ENCODE results near the gene RBM26. TPM values are rescaled to one million over a fixed set of nuclear protein-coding genes. Genes with fewer than 3 reads are reported as not detected.
A peak's percentile ranks its signal among the peaks of the same experiment; 100 is the strongest.

The RBM26 gene
- total RNA-seq, 2 experiments from 2014 or later: 61.3 to 79.6 TPM

DNA sequence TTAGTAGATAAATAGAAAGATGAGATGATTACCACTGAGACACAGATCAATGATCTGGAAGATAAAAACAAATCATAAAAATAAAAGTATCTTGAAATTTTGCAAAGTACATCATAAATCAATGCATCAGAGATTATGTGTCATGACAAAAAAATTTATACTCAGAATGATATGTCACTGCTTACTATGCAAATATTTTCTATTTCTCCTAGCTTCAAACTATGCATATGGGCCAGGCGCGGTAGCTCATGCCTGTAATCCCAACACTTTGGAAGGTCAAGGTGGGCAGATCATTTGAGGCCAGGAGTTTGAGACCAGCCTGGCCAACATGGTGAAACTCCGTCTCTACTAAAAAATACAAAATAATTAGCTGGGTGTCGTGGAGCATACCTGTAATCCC lies 17.3 kb upstream of the RBM26 start:
- Mint-ChIP-seq H3K9me3 (ENCODE audit: low read depth) (no peaks in the 10 kb centered on the region), H3K4me3 (no peak overlapping the region), H3K4me1 (peaks cover 11% of the 10 kb centered on the region), H3K27ac (no peak overlapping the region), H3K36me3 (ENCODE audit: low read depth) (no peaks in the 10 kb centered on the region), H3K27me3 (no peaks in the 10 kb centered on the region)
- no peak for ATAC-seq
- intact Hi-C loops (cut with DNase I, micrococcal nuclease): no loop called here
- ChIA-PET POLR2A (interaction anchor here (1.1 to 1.5 kb wide), 3 partner anchors 59 to 120 kb away, joined by 4 to 6 read pairs (median 5); no protein-coding TSS in a partner anchor), CTCF (interaction anchor here (0.6 to 7.9 kb wide), 36 partner anchors 9 to 252 kb away, joined by 3 to 366 read pairs (median 7); partner anchors contain the start of genes NDFIP2 and RBM26)
- no peak for DNase-seq

- no peak overlapping the region for H3K27ac Mint-ChIP-seq
- no peaks in the 10 kb centered on the region for H3K27me3 Mint-ChIP-seq
- peaks cover 13% of the 10 kb centered on the region for H3K36me3 Mint-ChIP-seq (ENCODE audit: low read depth)
- H3K4me3 Mint-ChIP-seq: no peak overlapping the region
- no peak for DNase-seq
- intact Hi-C loops (cut with DNase I, micrococcal nuclease): no loop called here
- CTCF ChIA-PET: interaction anchor here (1.2 to 2.9 kb wide), 5 partner anchors 10 to 132 kb away, joined by 3 to 29 read pairs (median 4); no protein-coding TSS in a partner anchor
- no peak for ATAC-seq
- POLR2A ChIA-PET: no interaction called here
- no peaks in the 10 kb centered on the region for H3K4me1 Mint-ChIP-seq
- no peaks in the 10 kb centered on the region for H3K9me3 Mint-ChIP-seq (ENCODE audit: low read depth)
Observed at GRCh38 chr13:79419365-79419764, 13.3 kb upstream of the RBM26 start.

DNA sequence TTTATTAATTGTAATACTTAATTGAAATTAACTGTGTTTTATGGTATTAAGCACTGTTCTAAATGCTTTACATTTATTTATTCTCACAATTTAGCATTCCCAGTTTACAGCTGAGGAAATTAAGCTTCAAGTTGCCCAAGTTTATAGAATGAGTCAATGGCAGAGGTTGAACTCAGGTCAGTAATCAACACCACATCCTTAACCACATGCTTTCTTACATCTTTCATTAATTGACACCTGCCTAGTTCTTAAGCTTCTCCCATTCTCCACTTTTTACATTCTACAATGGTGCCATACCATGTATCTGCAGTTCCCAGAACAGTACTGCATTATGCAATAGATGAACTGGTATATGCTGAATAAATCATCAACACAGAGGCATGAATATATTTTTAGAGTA lies 11.7 kb upstream of the RBM26 start:
- H3K4me1 Mint-ChIP-seq: no peaks in the 10 kb centered on the region
- H3K36me3 Mint-ChIP-seq (ENCODE audit: low read depth): peaks cover 21% of the 10 kb centered on the region
- ChIA-PET POLR2A (no interaction called here), CTCF (interaction anchor here (1.8 kb wide), 1 partner anchor 123 kb away, joined by 12 read pairs; no protein-coding TSS in a partner anchor)
- H3K4me3 Mint-ChIP-seq: no peak overlapping the region
- ATAC-seq (no peak), DNase-seq (no peak)
- H3K9me3 Mint-ChIP-seq (ENCODE audit: low read depth): no peaks in the 10 kb centered on the region
- H3K27me3 Mint-ChIP-seq: no peaks in the 10 kb centered on the region
- no peak overlapping the region for H3K27ac Mint-ChIP-seq
- intact Hi-C loops (cut with DNase I, micrococcal nuclease): no loop called here

GRCh38 chr13:79413521-79413920 lies 7.5 kb upstream of the RBM26 start:
- Mint-ChIP-seq H3K36me3 (ENCODE audit: low read depth) (peaks cover 24% of the 10 kb centered on the region), H3K9me3 (ENCODE audit: low read depth) (no peaks in the 10 kb centered on the region), H3K27ac (no peak overlapping the region), H3K4me1 (peaks cover 5% of the 10 kb centered on the region), H3K4me3 (no peak overlapping the region), H3K27me3 (no peaks in the 10 kb centered on the region)
- ATAC-seq (peak; percentile 42), DNase-seq (no peak)
- CTCF ChIA-PET: interaction anchor here (0.9 to 2.9 kb wide), 3 partner anchors 10 to 129 kb away, joined by 3 to 19 read pairs (median 6); no protein-coding TSS in a partner anchor
- POLR2A ChIA-PET: interaction anchor here (0.6 kb wide), 2 partner anchors 25 to 926 kb away, joined by 4 to 6 read pairs; no protein-coding TSS in a partner anchor
- intact Hi-C loops (cut with DNase I, micrococcal nuclease): no loop called here

DNA sequence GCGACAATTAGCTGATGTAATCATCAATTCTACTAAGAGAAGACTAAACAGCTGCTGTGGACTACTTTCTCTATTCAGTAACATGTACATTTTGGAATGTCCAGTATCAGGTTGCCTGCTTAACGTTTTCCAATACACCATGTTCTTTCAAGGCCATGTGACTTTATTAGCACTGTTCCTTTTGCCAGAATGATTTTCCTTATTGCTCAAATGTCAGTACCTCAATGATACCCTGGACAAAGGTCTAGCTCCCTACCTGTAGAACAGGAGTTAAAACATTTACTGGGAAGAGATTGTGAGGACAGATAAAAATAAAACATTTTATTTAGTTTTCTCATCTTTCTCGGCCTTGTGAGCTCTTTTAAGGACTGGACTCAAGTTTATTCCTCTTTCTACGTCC lies 3.8 kb upstream of the RBM26 start:
- H3K4me1 Mint-ChIP-seq: peaks cover 21% of the 10 kb centered on the region
- ATAC-seq: no peak
- no peak overlapping the region for H3K4me3 Mint-ChIP-seq
- no peak for DNase-seq
- POLR2A ChIA-PET: interaction anchor here (0.6 kb wide), 1 partner anchor 21 kb away, joined by 3 read pairs; no protein-coding TSS in a partner anchor
- intact Hi-C loops (cut with DNase I, micrococcal nuclease): loop anchor here in 1 of 2 experiments (5.0 to 10.0 kb wide), 2 partner anchors 42 to 755 kb away; partner anchors contain the start of gene OBI1
- no peak overlapping the region for H3K27ac Mint-ChIP-seq
- H3K27me3 Mint-ChIP-seq: no peaks in the 10 kb centered on the region
- CTCF ChIA-PET: interaction anchor here (0.6 to 2.5 kb wide), 5 partner anchors 14 to 183 kb away, joined by 3 to 18 read pairs (median 4); no protein-coding TSS in a partner anchor
- H3K9me3 Mint-ChIP-seq (ENCODE audit: low read depth): no peaks in the 10 kb centered on the region
- peaks cover 25% of the 10 kb centered on the region for H3K36me3 Mint-ChIP-seq (ENCODE audit: low read depth)

- ChIA-PET CTCF (interaction anchor here (1.0 to 3.8 kb wide), 5 partner anchors 15 to 133 kb away, joined by 4 to 24 read pairs (median 11); no protein-coding TSS in a partner anchor), POLR2A (interaction anchor here (3.0 kb wide), 1 partner anchor 14 kb away, joined by 10 read pairs; no protein-coding TSS in a partner anchor)
- no peak for ATAC-seq
- no peak for DNase-seq
- H3K4me1 Mint-ChIP-seq: peaks cover 30% of the 10 kb centered on the region
- no peaks in the 10 kb centered on the region for H3K9me3 Mint-ChIP-seq (ENCODE audit: low read depth)
- H3K27ac Mint-ChIP-seq: peak overlapping the region; percentile 98
- H3K4me3 Mint-ChIP-seq: no peak overlapping the region
- intact Hi-C loops (cut with DNase I, micrococcal nuclease): loop anchor here (2.0 to 10.0 kb wide), 5 partner anchors 15 to 753 kb away; partner anchors contain the start of gene OBI1 (in 2 of the 2)
- peaks cover 14% of the 10 kb centered on the region for H3K36me3 Mint-ChIP-seq (ENCODE audit: low read depth)
- H3K27me3 Mint-ChIP-seq: no peaks in the 10 kb centered on the region
Observed at GRCh38 chr13:79407349-79407979, 1.4 kb upstream of the RBM26 start.

- ChIA-PET POLR2A (interaction anchor here (0.7 to 3.0 kb wide), 7 partner anchors 9 to 134 kb away, joined by 3 to 14 read pairs (median 4); partner anchors contain the start of gene NDFIP2), CTCF (interaction anchor here (1.0 to 3.8 kb wide), 6 partner anchors 15 to 134 kb away, joined by 4 to 24 read pairs (median 8); partner anchors contain the start of gene NDFIP2)
- no peak for DNase-seq
- intact Hi-C loops (cut with DNase I, micrococcal nuclease): loop anchor here (1.0 to 10.0 kb wide), 7 partner anchors 14 to 752 kb away; partner anchors contain the start of genes NDFIP2 (in 2 of the 2) and OBI1 (in 2 of the 2)
- peak; percentile 31 for ATAC-seq
- no peak overlapping the region for H3K4me3 Mint-ChIP-seq
- H3K27ac Mint-ChIP-seq: peak overlapping the region; percentile 98
- no peaks in the 10 kb centered on the region for H3K9me3 Mint-ChIP-seq (ENCODE audit: low read depth)
- H3K4me1 Mint-ChIP-seq: peaks cover 38% of the 10 kb centered on the region
- no peaks in the 10 kb centered on the region for H3K27me3 Mint-ChIP-seq
- peaks cover 18% of the 10 kb centered on the region for H3K36me3 Mint-ChIP-seq (ENCODE audit: low read depth)
Observed at GRCh38 chr13:79406597-79406908, 498 bp upstream of the RBM26 start.

DNA sequence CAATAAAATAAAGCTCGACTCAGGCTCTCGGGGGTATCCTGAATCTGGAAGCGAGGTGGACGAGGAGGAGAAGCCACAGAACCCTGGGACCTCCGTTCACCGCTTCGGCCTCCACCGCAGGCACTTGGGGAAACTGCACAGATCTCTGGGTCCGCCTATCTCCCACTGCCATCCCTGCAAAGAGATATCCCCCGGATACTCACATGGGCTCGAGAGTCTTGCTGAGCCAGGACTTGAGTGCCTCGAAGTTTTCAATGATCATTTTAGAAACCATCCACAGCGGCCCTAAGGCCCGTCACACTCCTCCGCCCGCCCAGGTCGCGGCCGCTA lies 589 bp downstream of the RBM26 start:
- peaks cover 49% of the 10 kb centered on the region for H3K4me1 Mint-ChIP-seq
- DNase-seq (no peak), ATAC-seq (peak; percentile 33)
- POLR2A ChIA-PET: interaction anchor here (0.6 to 3.0 kb wide), 10 partner anchors 12 to 1081 kb away, joined by 3 to 14 read pairs (median 3); partner anchors contain the start of gene NDFIP2
- no peak overlapping the region for H3K27ac Mint-ChIP-seq
- H3K36me3 Mint-ChIP-seq (ENCODE audit: low read depth): peaks cover 28% of the 10 kb centered on the region
- intact Hi-C loops (cut with DNase I, micrococcal nuclease): loop anchor here (1.0 to 10.0 kb wide), 4 partner anchors 12 to 751 kb away; partner anchors contain the start of gene OBI1 (in 1 of the 2)
- no peaks in the 10 kb centered on the region for H3K27me3 Mint-ChIP-seq
- H3K9me3 Mint-ChIP-seq (ENCODE audit: low read depth): no peaks in the 10 kb centered on the region
- CTCF ChIA-PET: interaction anchor here (1.2 to 3.8 kb wide), 4 partner anchors 13 to 135 kb away, joined by 5 to 24 read pairs (median 10); partner anchors contain the start of gene NDFIP2
- H3K4me3 Mint-ChIP-seq: no peak overlapping the region

DNA sequence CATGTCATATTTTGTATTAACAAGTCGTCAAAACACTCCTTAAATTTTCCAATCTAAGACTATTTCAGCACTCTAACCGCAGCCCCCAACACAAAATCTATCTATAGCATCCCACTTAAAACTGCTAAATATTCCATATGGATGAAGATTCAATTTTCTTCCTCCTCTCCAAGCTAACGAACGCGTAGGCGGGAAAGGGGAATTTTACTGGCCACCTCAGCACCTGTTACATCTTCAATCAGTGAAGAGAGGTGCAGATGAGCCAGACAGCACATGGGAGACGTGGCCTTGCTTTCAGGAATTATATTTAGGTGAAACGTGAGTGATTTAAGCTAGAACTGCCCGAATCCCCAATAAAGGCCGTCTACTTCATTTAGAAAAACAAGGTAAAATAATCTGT lies 1.1 kb downstream of the RBM26 start:
- POLR2A ChIA-PET: interaction anchor here (0.6 to 3.0 kb wide), 6 partner anchors 12 to 80 kb away, joined by 3 to 14 read pairs (median 6); partner anchors contain the start of gene NDFIP2
- Mint-ChIP-seq H3K36me3 (ENCODE audit: low read depth) (peaks cover 33% of the 10 kb centered on the region), H3K27ac (no peak overlapping the region), H3K9me3 (ENCODE audit: low read depth) (no peaks in the 10 kb centered on the region), H3K4me1 (peaks cover 54% of the 10 kb centered on the region), H3K4me3 (no peak overlapping the region), H3K27me3 (no peaks in the 10 kb centered on the region)
- CTCF ChIA-PET: interaction anchor here (0.6 to 3.8 kb wide), 3 partner anchors 20 to 136 kb away, joined by 3 to 24 read pairs (median 5); no protein-coding TSS in a partner anchor
- intact Hi-C loops (cut with DNase I, micrococcal nuclease): loop anchor here (1.0 to 10.0 kb wide), 4 partner anchors 12 to 750 kb away; partner anchors contain the start of gene OBI1 (in 1 of the 2)
- ATAC-seq (no peak), DNase-seq (peak; percentile 66)

- ATAC-seq (no peak), DNase-seq (no peak)
- peaks cover 58% of the 10 kb centered on the region for H3K4me1 Mint-ChIP-seq
- H3K4me3 Mint-ChIP-seq: no peak overlapping the region
- intact Hi-C loops (cut with DNase I, micrococcal nuclease): loop anchor here in 1 of 2 experiments (10.0 kb wide), 1 partner anchor 750 kb away; the partner anchor contains the start of gene OBI1
- no peaks in the 10 kb centered on the region for H3K9me3 Mint-ChIP-seq (ENCODE audit: low read depth)
- no peak overlapping the region for H3K27ac Mint-ChIP-seq
- ChIA-PET POLR2A (interaction anchor here (0.6 to 3.0 kb wide), 2 partner anchors 11 to 80 kb away, joined by 5 to 10 read pairs; no protein-coding TSS in a partner anchor), CTCF (interaction anchor here (0.6 to 3.8 kb wide), 4 partner anchors 11 to 177 kb away, joined by 3 to 24 read pairs (median 4); no protein-coding TSS in a partner anchor)
- H3K27me3 Mint-ChIP-seq: no peaks in the 10 kb centered on the region
- H3K36me3 Mint-ChIP-seq (ENCODE audit: low read depth): peaks cover 37% of the 10 kb centered on the region
Observed at GRCh38 chr13:79404361-79404760, 1.7 kb downstream of the RBM26 start.

DNA sequence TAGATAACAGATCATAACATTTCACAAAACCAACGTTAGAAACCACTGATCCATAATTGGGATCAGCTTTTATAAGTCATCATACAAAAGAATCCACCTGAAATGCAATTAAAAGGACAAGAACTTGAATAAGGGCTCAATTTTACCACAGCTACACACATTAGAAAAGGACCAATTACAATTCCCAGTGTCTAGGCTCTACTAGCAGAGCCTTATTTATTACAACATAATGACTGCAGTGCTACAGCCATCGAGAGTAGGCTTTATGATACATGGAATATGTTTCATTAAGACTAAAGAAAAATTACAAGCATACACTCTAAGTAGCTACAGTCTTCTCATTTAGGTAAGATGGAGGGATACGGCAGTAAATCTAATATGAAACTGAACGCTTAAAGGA lies 2.9 kb downstream of the RBM26 start:
- ATAC-seq: no peak
- Mint-ChIP-seq H3K4me1 (peaks cover 63% of the 10 kb centered on the region), H3K36me3 (ENCODE audit: low read depth) (peaks cover 44% of the 10 kb centered on the region), H3K27me3 (no peaks in the 10 kb centered on the region), H3K27ac (peak overlapping the region; percentile 76), H3K9me3 (ENCODE audit: low read depth) (no peaks in the 10 kb centered on the region), H3K4me3 (no peak overlapping the region)
- CTCF ChIA-PET: interaction anchor here (1.0 to 1.5 kb wide), 6 partner anchors 9 to 137 kb away, joined by 3 to 7 read pairs (median 4); no protein-coding TSS in a partner anchor
- intact Hi-C loops (cut with DNase I, micrococcal nuclease): loop anchor here in 1 of 2 experiments (10.0 kb wide), 1 partner anchor 748 kb away; the partner anchor contains the start of gene OBI1
- POLR2A ChIA-PET: interaction anchor here (0.8 to 1.7 kb wide), 3 partner anchors 17 to 81 kb away, joined by 3 to 8 read pairs (median 5); partner anchors contain the start of gene NDFIP2
- DNase-seq: no peak

Data from activated CD4-positive, alpha-beta T cell treated with anti-CD3 and anti-CD28 coated beads for 36 hours (primary cell).